NCI-H128 (cell line): ENCODE results near the gene PDIK1L.
"Not testable (repeated sequence)": the region's sequence is repeated elsewhere in the genome, so short reads cannot be mapped to it uniquely, and the experiment has no call there.

Source experiments
- DNase-seq: peaks from one replicate; lab custom pipeline; 2025; ENCODE audit not compliant: unreplicated experiment; lab: John Stamatoyannopoulos, UW

The PDIK1L gene

DNA sequence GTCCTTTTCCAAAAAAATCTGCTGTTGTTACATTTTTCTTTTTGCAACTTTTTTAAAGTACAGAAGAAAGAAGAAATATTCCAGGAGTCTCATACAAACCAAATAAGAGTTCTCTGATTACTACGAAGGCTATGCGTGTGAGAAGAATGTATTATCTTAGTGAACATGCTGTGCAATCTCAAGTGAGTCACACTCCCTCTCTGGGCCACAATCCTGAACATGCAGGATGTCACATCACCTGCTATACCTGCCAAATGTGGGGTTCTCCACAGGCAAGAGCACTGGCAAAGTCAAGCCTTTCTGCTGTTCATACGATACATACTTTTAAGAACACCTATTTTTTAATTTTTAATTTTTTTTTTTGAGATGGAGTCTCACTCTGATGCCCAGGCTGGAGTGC, 22.5 kb upstream of the PDIK1L start:
- no peak for DNase-seq

DNA sequence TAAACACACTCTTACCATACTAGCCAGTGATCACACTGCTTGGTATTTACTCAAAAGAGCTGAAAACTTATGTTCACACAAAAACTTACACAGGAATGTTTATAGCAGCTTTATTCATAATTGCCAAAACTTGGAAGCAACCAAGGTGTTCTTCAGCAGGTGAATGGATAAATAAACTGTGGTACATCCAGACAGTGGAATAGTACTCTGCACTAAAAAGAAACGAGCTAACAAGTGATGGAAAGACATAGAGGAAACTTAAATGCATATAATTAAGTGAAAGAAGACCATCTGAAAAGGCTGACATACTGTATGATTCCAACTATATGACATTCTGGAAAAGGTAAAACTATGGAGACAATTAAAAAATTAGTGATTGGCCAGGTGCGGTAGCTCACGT, 20.7 kb upstream of the PDIK1L start:
- DNase-seq: no peak

DNA sequence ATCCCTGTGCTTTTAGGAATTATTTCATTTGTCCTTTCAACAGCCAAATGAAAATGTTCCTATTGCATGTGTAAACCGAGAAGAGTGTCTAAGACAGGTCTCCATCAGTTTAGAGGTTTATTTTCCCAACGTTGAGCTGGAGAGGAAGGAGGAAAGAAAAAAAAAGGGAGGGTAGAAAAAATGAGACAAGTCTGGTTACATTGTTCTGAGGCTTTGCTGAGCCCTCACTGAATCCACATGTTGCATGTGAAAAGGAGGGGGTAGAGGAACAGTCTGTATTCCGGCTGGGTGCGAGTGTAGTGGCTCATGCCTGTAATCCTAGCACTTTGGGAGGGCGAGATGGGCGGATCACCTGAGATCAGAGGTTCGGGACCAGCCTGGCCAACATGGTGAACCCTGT, 19.2 kb upstream of the PDIK1L start:
- no peak for DNase-seq

DNA sequence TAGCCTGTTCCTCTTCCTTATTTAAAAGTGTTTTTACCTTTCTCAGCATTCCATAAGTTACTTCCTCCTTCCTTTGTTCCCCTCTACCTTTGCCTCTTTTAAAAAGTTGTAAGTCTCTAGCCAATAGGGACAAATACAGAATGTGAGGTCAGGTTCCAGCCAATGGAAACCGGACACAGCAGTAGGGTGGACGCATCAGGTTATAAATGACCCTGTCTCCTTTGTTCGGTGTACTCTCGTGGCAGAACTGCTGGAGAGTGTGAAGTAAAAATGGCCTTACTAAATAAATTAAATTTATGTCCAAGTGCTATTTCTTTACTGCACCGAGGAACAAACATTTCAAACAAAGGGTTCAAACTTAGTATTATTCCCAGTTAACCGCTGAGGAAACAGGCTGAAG, 18.1 kb upstream of the PDIK1L start:
- not testable (repeated sequence) for DNase-seq

DNA sequence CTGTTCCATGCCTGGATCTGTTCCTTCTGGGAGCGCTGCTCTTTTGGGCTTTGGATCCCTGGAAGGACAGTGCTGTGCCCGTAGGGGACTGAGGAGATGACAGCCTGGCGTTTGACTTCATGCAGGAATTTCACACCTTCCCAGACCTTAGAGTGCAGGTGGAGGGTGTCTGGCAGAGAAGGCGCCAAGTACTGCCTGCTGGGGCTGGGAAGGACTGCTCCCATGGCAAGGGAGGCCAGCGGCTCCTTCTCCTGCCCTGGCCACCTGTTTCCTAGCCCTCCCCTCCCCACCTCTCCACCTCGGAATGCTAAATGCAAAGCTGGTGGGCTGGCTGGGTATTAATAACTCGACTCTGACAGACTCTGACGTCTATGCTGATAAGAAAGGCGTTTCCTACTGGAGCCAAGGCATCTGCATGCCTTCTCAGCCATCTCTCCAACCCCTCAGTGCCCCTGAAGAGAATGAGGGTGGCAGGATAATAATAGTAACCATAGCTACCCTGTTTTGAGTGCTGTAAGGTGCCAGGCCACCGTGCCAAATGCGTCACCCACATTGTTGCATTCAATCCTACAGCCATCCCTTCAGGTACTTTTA, 17.5 kb upstream of the PDIK1L start:
- DNase-seq: no peak

DNA sequence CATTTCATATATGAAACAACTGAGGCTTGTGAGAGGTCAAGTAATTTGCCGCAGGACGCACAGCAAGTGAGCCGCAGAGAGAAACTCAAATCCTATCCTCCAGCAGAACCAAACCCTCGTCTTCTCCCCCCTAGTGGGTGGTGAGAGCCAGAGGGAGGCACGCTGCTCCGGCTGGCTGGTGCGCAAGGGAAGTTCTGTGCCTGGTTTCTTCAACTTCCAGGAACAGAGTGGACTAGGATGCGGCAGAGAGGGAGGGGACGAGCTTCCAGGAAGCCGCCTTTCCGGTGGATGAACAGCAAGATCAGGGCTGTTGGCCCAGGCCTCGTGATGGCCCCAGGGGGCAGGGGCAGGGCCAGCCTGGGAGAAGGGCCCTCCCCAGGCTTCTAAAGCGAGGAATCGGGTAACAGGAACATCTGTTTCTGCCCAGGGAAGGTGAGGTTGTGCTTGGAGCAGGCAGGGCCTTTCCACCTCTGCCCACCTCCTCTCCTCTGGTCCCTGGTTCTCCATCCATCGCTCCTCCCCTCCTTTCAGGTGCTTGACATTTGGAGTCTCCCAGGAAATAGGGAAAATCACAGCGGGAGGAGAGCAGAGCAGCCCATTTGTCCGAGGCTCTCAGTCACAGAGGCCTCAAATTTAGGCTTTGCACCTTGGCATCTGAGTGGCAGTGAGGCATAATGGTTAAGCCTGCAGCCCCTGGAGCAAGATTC, 16.8 kb upstream of the PDIK1L start:
- peak; percentile 29 for DNase-seq

DNA sequence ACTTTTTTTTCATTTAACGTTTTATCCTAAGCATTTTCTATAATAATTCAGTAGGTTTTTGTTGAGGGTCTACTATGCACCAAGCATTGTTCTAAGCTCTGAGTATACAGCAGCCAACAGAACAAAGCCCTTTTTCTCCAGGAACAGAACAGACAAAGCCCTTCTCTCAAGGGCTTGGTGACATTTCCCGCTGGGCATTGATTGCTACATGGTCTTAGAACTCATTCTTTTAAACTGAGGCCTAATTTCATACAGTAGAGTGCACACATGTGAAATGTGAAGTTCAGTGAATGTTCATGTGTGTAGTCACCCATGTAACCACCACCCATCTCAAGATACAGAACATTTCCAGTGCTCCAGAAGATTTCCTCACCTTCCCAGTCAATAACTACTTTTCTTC, 15.2 kb upstream of the PDIK1L start:
- DNase-seq: no peak

DNA sequence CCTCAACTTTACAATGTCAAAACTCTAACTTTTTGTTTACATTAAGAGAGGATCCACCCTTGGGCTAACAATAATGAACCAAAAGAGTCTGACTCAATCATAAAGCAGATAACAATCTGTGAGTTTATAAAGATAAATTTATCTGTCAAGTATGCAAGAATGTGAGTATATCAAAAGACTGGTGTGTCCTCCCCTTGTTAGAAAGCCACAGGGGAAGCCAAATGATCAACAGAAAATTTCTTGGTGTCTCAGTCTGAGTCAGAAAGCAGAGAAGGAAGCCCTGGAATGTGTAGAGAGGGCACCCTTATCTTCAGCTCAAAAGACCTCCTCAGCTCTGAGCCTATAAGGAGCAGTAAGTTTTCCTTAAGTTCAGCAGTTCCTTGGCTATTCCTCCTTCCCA, 13.9 kb upstream of the PDIK1L start:
- DNase-seq: no peak

DNA sequence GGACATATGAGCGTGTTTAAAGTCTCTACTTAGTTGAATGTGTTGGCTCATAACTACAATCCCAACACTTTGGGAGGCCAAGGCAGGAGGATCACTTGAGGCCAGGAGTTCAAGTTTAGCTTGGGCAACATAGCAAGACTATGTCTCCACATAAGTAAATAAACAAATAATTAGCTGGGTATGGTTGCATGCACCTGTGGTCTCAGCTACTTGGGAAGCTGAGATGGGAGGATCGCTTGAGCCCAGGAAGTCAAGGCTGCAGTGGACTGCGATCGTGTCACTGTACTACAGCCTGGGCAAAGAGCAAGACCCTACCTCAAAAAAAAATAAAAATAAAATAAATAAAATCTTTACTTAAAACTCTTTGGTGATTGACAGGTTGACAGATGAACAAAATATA, 13.0 kb upstream of the PDIK1L start:
- no peak for DNase-seq

DNA sequence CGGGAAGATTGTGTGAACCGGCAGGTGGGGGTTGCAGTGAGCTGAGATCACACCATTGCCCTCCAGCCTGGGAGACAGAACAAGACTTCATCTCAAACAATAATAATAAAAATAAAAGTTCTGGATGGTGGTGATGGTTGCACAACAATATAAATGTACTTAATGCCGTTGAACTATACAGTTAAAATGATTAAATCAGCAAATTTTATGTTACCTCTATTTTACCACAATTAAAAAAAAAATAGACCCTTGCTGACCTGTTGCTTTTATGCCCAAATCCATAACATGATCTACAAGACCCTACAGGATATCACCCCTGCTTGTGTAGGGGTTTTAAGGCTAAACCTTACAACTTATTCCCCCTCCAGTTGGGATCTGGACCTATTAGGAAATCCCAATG, 11.8 kb upstream of the PDIK1L start:
- DNase-seq: no peak

DNA sequence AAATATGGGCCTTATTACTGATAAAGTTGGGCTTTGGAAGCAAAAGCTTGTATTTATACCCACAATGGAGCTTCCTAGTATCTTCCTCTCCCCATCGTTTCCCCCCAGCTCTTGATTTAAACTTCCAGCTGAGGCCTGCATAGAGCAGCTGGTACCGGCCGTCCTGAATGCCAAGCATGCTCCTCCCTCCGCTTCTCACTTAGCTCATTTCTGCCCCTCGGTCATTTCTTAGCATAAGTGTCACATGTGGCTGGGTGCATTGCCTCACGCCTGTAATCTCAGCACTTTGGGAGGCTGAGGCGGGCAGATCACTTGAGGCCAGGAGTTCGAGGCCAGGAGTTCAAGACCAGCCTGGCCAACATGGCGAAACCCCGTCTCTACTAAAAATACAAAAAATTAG, 11.4 kb upstream of the PDIK1L start:
- not testable (repeated sequence) for DNase-seq

DNA sequence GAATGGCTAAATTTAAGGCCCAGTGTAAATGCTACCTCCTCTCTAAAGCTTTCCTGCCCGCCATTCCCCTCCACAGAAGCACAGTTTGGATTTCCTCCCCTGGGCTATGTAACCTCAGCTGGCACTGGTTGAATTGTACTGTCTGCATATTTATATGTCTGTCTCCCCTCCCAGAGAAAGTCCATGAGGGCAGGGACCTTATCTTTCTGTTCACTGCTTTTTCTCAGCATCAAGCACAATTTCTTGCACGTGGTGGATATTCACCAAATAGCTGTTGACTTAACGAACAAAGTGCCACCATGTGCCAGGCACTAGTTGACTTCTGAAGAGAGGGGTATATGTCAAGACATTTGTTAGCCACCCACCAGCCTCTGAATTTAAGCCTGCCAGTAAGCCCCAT, 9.5 kb upstream of the PDIK1L start:
- no peak for DNase-seq

DNA sequence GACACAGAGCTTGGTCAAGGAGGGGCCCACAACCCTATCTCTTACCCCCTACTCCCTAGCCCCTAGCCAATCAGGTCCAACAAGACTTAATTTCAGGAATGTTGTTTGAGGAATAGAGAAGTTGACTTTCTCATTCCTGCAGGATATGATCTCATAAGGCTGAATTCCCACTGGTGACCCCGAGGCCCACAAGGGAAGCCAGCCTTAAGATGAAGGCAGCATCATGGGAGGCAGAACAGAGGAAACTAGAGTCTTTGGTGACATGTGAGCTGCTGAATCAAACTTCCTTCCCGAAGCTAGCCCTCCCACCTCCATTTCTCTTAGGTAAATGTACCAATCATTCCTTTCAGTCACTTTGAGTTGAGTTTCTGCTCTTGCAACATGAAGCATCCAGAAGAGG, 9.1 kb upstream of the PDIK1L start:
- no peak for DNase-seq

DNA sequence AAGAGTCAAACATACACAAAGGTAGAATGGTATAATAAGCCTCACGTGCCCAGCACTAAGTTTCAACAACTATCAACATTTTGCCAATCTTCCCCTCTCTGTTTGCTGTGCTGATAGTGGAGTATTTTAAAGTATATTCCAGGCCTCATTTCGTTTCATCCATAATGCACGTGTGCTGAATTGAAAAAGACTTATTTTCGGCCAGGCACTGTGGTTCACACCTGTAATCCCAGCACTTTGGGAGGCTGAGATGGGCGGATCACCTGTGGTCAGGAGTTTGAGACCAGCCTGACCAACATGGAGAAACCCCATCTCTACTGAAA, 6.4 kb upstream of the PDIK1L start:
- not testable (repeated sequence) for DNase-seq

DNA sequence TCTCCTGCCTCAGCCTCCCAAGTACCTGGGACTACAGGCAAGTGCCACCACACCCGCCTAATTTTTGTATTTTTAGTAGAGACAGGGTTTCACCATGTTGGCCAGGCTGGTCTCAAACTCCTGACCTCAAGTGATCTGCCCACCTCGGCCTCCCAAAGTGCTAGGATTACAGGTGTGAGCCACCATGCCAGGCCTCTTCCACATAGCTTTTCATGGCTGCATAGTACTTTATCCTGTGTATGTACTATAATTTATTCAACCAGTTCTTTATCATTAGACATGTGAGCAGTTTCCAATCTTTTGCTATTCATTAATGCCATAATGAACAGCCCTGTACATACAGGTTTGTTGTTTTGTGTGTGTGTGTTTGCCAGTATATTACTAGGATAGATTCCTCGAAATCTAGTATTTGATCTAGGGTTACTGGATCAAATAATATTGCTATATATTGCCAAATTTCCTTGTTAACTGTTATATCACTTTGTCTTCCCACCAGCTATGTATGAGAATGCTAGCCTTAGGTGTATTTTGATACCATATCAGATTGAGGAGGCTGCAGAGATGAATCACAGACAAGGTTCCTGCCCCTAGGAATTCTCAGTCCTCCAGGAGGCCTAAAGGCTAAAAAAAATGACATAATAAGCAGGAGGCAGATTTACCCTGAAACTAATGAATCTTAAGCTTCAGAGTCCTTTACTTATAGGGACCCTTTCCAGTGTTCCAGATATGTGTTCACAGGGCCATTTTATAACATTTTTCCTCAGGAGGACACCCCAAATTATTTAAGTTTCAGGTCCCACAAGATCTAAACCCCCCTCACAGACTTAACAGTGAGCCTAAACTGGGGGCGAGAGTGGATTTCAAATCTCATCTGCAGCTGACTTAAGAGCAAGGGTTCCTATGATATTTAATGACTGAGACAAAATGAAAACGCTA, 2.1 kb upstream of the PDIK1L start:
- DNase-seq: no peak

DNA sequence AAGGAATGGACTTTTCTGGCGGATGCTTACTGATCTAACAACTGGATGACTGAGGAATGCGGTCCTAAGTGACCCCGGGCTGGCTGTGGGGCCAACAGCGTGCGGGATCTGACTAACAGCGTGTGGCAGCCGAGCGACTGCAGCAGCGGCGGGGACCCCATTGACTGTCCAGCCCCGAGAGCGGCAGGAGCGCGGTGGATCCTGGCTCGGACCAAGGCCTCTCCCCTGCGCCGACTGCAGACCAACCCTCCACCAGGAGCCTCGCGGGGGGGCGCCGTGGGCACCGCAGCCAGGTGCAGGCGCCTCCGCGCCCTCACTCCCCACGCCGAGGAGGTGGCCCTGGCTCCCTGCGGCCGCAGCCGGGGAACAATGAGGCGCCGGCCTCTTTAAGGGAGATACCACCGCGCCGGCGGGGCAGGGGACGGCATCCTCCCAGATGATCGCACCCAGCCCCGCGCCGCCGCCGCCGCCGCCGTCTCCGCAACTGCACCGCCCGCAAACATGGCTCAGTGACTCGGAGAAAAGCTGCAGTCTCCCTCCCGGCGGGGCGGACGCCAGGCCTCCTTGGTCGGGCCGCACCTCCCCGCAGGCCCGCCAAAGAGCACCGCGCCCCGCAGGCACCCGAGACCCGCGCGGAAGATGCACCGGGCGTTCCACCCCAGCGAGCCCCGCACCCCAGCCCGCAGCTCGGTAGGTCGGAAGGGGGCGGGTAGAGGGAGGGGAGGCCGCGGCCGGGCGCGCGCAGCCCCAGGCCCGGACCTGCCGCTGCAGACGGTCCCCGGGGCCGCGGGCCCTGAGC, 694 bp upstream of the PDIK1L start:
- DNase-seq: peak; percentile 73

DNA sequence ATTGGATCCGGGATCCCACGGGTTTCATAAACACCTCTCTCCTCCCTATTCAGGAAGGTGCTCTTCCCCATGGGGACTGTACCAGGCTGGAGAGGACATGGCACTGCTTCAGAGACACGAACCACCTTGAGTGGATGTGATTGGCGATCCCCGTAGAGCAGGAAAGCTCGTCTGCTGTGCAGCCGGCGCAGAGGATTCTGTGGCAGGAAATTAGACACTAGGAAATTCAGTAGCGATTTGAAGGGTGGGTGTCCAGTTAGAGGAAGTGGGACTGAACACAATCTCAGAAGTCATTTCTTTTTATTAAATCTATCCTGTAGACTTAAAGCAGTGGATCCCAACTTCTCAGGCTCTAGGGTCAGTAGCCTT, 767 bp downstream of the PDIK1L start:
- DNase-seq: no peak

DNA sequence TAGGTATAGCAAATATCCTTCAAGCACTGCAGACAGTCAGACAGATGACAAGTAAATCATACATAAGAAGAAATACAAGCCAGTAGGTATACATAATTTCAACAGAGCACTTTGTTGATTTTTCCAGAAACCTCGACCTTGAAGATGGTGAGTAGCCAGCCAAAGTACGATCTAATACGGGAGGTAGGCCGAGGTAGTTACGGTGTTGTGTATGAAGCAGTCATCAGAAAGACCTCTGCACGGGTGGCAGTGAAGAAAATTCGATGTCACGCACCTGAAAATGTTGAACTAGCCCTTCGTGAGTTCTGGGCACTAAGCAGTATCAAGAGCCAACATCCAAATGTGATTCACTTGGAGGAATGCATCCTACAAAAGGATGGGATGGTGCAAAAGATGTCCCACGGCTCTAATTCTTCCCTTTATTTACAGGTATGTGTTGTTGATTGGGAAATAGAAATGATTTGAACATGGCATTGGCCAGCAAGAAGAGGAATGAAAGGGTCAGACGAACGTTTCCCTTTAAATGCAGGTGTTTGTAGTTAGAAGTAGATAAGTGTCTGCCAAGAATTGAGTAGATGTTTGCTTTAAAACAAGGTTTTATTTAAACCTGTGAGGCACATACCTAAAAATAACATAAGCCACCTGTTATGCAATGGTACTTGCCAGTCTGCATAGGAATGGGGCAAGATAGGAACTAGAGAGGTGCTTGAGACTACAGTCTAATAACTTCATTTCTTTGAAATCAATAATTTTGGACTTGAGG, 2.7 kb downstream of the PDIK1L start:
- no peak for DNase-seq

DNA sequence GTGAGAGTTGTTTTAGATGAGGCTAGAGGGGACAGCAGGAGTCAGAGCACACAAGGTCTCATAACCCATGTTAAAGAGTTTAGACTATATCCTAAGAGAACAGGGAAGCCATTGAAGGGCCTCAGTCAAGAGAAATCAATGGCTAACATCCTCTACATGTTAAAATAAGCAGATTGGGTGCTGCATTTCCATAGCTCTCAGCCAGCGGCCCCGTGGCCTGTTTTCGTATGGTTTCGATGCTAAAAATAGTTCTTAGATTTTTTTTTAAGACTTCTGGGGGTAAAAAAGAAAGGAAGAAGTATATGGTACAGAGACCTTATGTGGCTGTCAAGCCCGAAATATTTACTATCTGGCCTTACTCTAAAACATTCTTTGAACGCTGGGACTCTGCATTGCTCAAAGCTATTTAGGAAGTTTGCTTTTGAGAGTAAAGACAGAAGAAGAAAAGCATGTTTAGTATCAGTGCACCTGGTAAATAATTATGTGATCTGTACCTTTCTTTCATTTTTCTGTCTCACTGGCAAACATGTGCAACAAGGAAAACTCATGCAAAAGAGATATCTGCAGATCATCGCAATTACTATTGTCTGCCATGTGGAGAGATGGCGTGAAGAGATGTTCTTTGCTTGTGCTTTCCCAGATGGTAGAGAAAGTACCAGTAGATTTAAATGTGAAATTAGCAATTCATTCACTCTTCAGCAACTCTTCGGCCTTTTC, 8.4 kb downstream of the PDIK1L start:
- no peak for DNase-seq
